AG04450 (cell line): Measurements from ENCODE around the gene TTC7B. TPM values are rescaled to one million over a fixed set of nuclear protein-coding genes. Genes with fewer than 3 reads are reported as not detected.

Experiments
- CTCF ChIA-PET: fragments of 300-600, 350-600 bp; formaldehyde crosslinking; extraction: SDS; loops from one replicate; lab custom pipeline; 2022; ENCODE audit warnings: antibody characterized with exemption, inconsistent platforms; lab: Charles Lee
- POLR2A ChIA-PET: fragments of 350-600 bp; formaldehyde crosslinking; extraction: SDS; loops from one replicate; lab custom pipeline; 2021; ENCODE audit warnings: antibody characterized with exemption, inconsistent platforms; lab: Yijun Ruan, JAX
- DNase-seq: peaks from one replicate; pipeline ENCODE4 v3.0.0-alpha.2; 2011; ENCODE audit warnings: low read depth, low spot score
- H3K27ac ChIP-seq: one replicate; pipeline ENCODE4 v1.5.1; 2012; ENCODE audit warnings: low read depth, low read length, control low read depth
- H3K27me3 ChIP-seq: one replicate; pipeline ENCODE4 v1.6.0; 2012; ENCODE audit warnings: low read length; ENCODE audit not compliant: control insufficient read depth, insufficient read depth
- H3K4me3 ChIP-seq: 2 replicates; pipeline ENCODE4 v1.5.1; 2011; ENCODE audit warnings: mild to moderate bottlenecking, low read depth, low read length, control low read depth
- H3K9me3 ChIP-seq: 2 replicates; pipeline ENCODE4 v1.5.1; 2012; ENCODE audit warnings: low read length; ENCODE audit not compliant: control insufficient read depth, insufficient read depth
- polyA plus RNA-seq: library from polyadenylated mRNA; depleted of rRNA; stranded (reverse); fragments of >200 nt; gene quantifications from 2 replicates; pipeline ENCODE4 v1.2.3, GENCODE V29; 2011
- TF ChIP-seq, protein P1 (sequence below): IDR thresholded peaks from 2 replicates; pipeline ENCODE4 v1.5.1; 2011; ENCODE audit warnings: low read depth, low read length, control low read depth, inconsistent platforms

Gene TTC7B
- polyA plus RNA-seq, 1 experiment = 36.0 TPM

DNA sequence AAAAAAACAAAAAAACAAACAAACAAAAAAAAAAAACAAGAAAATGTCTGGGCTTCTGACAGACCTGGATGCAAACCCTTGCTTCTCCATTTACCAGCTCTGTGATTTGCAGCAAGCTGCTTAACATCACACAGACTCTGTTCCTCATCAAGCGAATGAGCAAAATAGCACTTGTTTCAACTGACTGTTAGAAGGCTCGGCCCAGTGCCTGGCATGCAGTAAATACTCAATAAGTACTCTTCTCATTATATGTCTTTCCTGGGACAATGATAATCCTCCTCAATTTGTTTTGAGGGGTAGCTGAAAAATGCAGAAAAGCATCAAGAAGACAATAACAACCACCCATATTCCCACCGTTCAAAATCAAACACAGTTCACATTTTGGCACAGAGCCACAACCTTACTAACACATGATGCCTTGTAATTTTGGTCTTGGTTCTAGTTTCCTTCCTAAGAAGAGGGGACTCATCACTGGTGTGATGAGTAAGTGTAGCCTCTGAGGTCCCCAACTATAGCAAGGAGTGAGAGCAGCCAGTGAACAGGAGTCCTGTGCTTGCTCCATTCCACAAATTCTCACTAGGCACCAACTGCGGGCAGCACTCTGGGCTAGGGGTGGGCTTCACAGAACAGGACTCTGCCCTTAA lies 60.4 kb downstream of the TTC7B start:
- no peak overlapping the region for H3K4me3 ChIP-seq
- no peaks in the 10 kb centered on the region for H3K27me3 ChIP-seq
- POLR2A ChIA-PET = no interaction called here
- CTCF ChIA-PET = interaction anchor here (5.4 kb wide), 1 partner anchor 455 kb away, joined by 104 read pairs; no protein-coding TSS in a partner anchor
- H3K9me3 ChIP-seq = no peaks in the 10 kb centered on the region
- no peak overlapping the region for H3K27ac ChIP-seq
- no peak for DNase-seq
- TF ChIP-seq, protein P1, sequence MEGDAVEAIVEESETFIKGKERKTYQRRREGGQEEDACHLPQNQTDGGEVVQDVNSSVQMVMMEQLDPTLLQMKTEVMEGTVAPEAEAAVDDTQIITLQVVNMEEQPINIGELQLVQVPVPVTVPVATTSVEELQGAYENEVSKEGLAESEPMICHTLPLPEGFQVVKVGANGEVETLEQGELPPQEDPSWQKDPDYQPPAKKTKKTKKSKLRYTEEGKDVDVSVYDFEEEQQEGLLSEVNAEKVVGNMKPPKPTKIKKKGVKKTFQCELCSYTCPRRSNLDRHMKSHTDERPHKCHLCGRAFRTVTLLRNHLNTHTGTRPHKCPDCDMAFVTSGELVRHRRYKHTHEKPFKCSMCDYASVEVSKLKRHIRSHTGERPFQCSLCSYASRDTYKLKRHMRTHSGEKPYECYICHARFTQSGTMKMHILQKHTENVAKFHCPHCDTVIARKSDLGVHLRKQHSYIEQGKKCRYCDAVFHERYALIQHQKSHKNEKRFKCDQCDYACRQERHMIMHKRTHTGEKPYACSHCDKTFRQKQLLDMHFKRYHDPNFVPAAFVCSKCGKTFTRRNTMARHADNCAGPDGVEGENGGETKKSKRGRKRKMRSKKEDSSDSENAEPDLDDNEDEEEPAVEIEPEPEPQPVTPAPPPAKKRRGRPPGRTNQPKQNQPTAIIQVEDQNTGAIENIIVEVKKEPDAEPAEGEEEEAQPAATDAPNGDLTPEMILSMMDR = no peak

DNA sequence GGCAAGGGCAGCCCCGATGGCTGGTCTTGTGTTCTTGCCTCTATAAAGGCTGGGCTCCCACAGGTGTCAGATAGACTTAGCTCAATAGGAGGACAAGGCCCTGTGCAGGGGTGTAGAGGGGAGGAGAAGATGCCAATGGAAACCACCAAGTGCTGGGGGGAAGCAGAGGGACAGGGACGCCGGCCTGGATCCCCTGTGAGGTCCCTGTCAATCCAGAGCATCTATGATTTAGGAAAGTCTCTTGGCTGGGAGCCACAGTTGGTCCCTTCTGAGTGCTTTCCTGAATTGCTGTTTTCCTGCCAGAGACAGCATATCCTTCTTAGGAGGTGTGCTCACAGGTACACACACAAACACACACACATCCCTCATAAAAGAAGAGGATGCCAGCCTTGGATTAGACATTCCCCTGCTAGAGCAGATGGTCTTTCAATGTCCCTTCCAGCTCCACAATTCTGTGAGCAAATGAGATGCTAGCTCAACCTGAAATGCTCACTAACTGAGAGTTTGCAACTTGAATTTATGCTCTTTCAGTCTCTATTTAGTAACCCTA lies 62.7 kb downstream of the TTC7B start:
- no peaks in the 10 kb centered on the region for H3K27me3 ChIP-seq
- no peak overlapping the region for H3K4me3 ChIP-seq
- POLR2A ChIA-PET = interaction anchor here (0.5 kb wide), 1 partner anchor 828 kb away, joined by 6 read pairs; no protein-coding TSS in a partner anchor
- H3K9me3 ChIP-seq = no peaks in the 10 kb centered on the region
- no peak overlapping the region for H3K27ac ChIP-seq
- CTCF ChIA-PET = no interaction called here
- TF ChIP-seq, protein P1 = no peak
- DNase-seq = no peak

DNA sequence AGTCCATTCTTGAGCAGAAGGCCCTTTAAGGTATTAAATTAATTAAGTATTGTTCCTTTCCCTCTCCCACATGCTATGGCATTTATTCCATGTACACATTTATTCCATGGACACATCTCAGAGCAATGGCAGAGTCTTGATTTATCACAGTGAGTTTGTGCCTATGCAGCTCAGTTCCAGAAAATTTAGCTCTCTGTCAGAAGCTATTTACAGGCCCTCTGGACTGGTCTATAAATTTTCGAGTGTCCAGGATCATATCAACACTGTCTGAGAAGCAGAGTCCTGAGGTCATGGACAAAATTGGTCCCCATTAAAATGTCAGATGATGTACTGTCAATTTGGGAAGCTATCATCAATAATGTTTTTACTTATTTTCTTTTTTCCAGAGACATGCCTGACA lies 65.5 kb downstream of the TTC7B start:
- CTCF ChIA-PET = interaction anchor here (1.2 kb wide), 1 partner anchor 449 kb away, joined by 5 read pairs; no protein-coding TSS in a partner anchor
- no peak overlapping the region for H3K27ac ChIP-seq
- H3K27me3 ChIP-seq = no peaks in the 10 kb centered on the region
- DNase-seq = no peak
- H3K4me3 ChIP-seq = no peak overlapping the region
- H3K9me3 ChIP-seq = peaks cover 3% of the 10 kb centered on the region; the same call in 1 of the 2 replicates
- POLR2A ChIA-PET = no interaction called here
- TF ChIP-seq, protein P1 = no peak

DNA sequence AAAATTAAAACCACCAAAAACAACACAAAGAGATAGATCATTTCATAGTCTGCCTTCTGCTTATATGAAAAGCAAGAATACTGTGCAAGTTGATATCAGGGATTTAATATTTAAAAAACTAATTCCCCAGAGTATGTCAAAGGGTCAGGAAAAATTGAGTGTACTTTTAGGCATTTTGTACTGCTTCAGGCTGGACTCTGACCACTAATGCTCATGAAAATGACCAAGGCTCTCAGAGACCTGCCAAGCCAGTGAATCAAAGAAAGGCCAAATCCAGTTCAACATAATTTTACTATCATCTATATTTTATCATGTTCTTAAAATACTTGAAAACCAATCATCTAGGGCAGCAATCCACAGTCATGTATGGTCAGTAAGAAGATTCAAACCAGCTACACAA lies 66.0 kb downstream of the TTC7B start:
- TF ChIP-seq, protein P1 = no peak
- no peak for DNase-seq
- ChIA-PET POLR2A (no interaction called here), CTCF (no interaction called here)
- Histone ChIP-seq H3K27ac (no peak overlapping the region), H3K4me3 (no peak overlapping the region), H3K27me3 (no peaks in the 10 kb centered on the region), H3K9me3 (peaks cover 3% of the 10 kb centered on the region; the same call in 1 of the 2 replicates)

DNA sequence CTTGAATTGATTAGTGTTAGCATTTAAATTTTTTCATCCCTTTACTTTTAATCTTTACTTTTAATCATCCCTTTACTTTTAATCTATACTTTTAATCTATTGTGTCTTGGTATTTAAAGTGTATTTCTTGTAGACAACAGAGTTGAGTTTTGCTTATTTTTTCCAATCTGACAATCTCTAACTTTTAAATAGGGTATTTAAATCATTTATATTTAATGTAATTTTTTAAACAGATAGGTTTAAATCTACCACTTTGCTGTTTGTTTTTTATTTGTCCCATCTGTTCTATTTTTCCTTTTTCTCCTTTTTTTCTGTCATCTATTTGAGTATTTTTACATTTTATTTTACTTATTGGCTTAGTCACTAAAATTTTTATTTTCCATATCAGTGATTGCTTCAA lies 68.3 kb downstream of the TTC7B start:
- H3K4me3 ChIP-seq = no peak overlapping the region
- POLR2A ChIA-PET = no interaction called here
- H3K27ac ChIP-seq = no peak overlapping the region
- DNase-seq = no peak
- H3K9me3 ChIP-seq = peaks cover 3% of the 10 kb centered on the region; the same call in 1 of the 2 replicates
- CTCF ChIA-PET = interaction anchor here (0.9 to 1.6 kb wide), 2 partner anchors 13 to 51 kb away, joined by 3 to 5 read pairs; no protein-coding TSS in a partner anchor
- TF ChIP-seq, protein P1 = no peak
- H3K27me3 ChIP-seq = no peaks in the 10 kb centered on the region
